Measurements from ENCODE around the gene SIPA1L3.

GRCh38 chr19:38182536-38183210 is 275.7 kb downstream of the SIPA1L3 start:
- TF ChIP-seq EZH2 (IDR thresholded peaks at IDR 0.05; ENCODE audit: borderline replicate concordance) = no peak
- TF ChIP-seq, protein P1, sequence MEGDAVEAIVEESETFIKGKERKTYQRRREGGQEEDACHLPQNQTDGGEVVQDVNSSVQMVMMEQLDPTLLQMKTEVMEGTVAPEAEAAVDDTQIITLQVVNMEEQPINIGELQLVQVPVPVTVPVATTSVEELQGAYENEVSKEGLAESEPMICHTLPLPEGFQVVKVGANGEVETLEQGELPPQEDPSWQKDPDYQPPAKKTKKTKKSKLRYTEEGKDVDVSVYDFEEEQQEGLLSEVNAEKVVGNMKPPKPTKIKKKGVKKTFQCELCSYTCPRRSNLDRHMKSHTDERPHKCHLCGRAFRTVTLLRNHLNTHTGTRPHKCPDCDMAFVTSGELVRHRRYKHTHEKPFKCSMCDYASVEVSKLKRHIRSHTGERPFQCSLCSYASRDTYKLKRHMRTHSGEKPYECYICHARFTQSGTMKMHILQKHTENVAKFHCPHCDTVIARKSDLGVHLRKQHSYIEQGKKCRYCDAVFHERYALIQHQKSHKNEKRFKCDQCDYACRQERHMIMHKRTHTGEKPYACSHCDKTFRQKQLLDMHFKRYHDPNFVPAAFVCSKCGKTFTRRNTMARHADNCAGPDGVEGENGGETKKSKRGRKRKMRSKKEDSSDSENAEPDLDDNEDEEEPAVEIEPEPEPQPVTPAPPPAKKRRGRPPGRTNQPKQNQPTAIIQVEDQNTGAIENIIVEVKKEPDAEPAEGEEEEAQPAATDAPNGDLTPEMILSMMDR (IDR thresholded peaks at IDR 0.05; ENCODE audit: poor library complexity) = no peak
